Measurements from ENCODE around the gene XCL1.

The XCL1 gene

GRCh38 chr1:168598892-168599291 lies 22.5 kb downstream of the XCL1 start:
- TF ChIP-seq, protein P1, sequence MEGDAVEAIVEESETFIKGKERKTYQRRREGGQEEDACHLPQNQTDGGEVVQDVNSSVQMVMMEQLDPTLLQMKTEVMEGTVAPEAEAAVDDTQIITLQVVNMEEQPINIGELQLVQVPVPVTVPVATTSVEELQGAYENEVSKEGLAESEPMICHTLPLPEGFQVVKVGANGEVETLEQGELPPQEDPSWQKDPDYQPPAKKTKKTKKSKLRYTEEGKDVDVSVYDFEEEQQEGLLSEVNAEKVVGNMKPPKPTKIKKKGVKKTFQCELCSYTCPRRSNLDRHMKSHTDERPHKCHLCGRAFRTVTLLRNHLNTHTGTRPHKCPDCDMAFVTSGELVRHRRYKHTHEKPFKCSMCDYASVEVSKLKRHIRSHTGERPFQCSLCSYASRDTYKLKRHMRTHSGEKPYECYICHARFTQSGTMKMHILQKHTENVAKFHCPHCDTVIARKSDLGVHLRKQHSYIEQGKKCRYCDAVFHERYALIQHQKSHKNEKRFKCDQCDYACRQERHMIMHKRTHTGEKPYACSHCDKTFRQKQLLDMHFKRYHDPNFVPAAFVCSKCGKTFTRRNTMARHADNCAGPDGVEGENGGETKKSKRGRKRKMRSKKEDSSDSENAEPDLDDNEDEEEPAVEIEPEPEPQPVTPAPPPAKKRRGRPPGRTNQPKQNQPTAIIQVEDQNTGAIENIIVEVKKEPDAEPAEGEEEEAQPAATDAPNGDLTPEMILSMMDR (conservative IDR thresholded peaks at IDR 0.05; ENCODE audit: low read depth, low read length) = no peak
- DNase-seq (ENCODE audit: low read depth) = no peak
- H3K4me3 ChIP-seq (ENCODE audit: low read length) = no peak overlapping the region

GRCh38 chr1:168599641-168600040 lies 23.2 kb downstream of the XCL1 start:
- DNase-seq (ENCODE audit: low read depth) = no peak
- no peak overlapping the region for H3K4me3 ChIP-seq (ENCODE audit: low read length)
- TF ChIP-seq, protein P1 (conservative IDR thresholded peaks at IDR 0.05; ENCODE audit: low read depth, low read length) = no peak

GRCh38 chr1:168601051-168601450 lies 24.6 kb downstream of the XCL1 start:
- H3K4me3 ChIP-seq (ENCODE audit: low read length) = no peak overlapping the region
- no peak for DNase-seq (ENCODE audit: low read depth)
- TF ChIP-seq, protein P1 (conservative IDR thresholded peaks at IDR 0.05; ENCODE audit: low read depth, low read length) = no peak

GRCh38 chr1:168603501-168604110 lies 27.2 kb downstream of the XCL1 start:
- H3K4me3 ChIP-seq (ENCODE audit: low read length) = no peak overlapping the region
- peak; percentile 16 for DNase-seq (ENCODE audit: low read depth)
- TF ChIP-seq, protein P1 (conservative IDR thresholded peaks at IDR 0.05; ENCODE audit: low read depth, low read length) = peak; percentile 85

- DNase-seq (ENCODE audit: low read depth) = no peak
- TF ChIP-seq, protein P1 (conservative IDR thresholded peaks at IDR 0.05; ENCODE audit: low read depth, low read length) = no peak
Observed at GRCh38 chr1:168605443-168605842, 29.0 kb downstream of the XCL1 start.

GRCh38 chr1:168606096-168606495 lies 29.7 kb downstream of the XCL1 start:
- no peak for DNase-seq (ENCODE audit: low read depth)
- H3K4me3 ChIP-seq (ENCODE audit: low read length) = no peak overlapping the region
- TF ChIP-seq, protein P1 (conservative IDR thresholded peaks at IDR 0.05; ENCODE audit: low read depth, low read length) = no peak

More at GRCh38 chr1:168605443-168605842, 29.0 kb downstream of the XCL1 start:
- H3K4me3 ChIP-seq (ENCODE audit: low read length) = no peak overlapping the region

GRCh38 chr1:168607872-168608428 lies 31.5 kb downstream of the XCL1 start:
- no peak for DNase-seq (ENCODE audit: low read depth)
- H3K4me3 ChIP-seq (ENCODE audit: low read length) = no peak overlapping the region
- TF ChIP-seq, protein P1 (conservative IDR thresholded peaks at IDR 0.05; ENCODE audit: low read depth, low read length) = no peak

Data from retinal pigment epithelial cell (primary cell).